Skin epidermis (tissue), 12 donors: ENCODE results near the gene ATP11A.
"Not testable (repeated sequence)": the region's sequence is repeated elsewhere in the genome, so short reads cannot be mapped to it uniquely, and the experiment has no call there.

ENCODE experiments used
- H3K27ac ChIP-seq, 21 experiments: fragments of 200-600 bp; sonication (generic) in 11 of 21; one replicate each; pipeline ENCODE4 v1.5.0; 2020; ENCODE audit warnings: mild to moderate bottlenecking in 3 of 21, inconsistent platforms in 2 of 21, moderate library complexity in 2 of 21
- H3K4me3 ChIP-seq, 7 experiments: fragments of 200-600 bp; sonication (generic) in 2 of 7; one replicate each; pipeline ENCODE4 v1.5.0; 2020; ENCODE audit warnings: inconsistent platforms in 2 of 7, mild to moderate bottlenecking in 2 of 7, moderate library complexity in 1 of 7

The ATP11A gene

DNA sequence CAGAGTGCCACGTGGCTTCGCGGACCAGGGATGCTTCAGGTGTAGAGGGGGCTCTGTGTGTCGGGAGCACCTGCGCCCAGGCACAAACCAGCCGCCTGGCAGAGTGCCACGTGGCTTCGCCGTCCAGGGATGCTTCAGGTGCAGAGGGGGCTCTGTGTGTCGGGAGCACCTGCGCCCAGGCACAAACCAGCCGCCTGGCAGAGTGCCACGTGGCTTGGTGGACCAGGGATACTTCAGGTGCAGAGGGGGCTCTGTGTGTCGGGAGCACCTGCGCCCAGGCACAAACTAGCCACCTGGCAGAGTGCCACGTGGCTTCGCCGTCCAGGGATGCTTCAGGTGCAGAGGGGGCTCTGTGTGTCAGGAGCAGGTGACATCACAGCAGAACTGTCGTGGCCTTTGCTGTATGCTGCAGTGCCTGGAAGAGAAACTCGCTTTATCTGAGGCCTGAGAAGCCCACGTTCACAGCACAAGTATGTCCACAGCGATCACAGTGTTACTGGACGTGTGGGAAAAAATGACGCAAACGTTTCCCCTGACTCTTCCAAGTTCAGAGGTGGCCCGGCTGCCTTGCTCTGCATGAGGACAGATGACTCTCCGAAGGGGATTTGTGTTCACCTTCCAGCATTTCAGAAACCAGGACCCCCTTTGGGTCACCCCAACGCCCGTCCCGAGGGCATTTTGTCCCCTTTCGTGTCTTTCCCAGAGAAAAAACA lies 151.6 kb downstream of the ATP11A start:
- H3K27ac ChIP-seq, H3K4me3 ChIP-seq: not testable (repeated sequence)

DNA sequence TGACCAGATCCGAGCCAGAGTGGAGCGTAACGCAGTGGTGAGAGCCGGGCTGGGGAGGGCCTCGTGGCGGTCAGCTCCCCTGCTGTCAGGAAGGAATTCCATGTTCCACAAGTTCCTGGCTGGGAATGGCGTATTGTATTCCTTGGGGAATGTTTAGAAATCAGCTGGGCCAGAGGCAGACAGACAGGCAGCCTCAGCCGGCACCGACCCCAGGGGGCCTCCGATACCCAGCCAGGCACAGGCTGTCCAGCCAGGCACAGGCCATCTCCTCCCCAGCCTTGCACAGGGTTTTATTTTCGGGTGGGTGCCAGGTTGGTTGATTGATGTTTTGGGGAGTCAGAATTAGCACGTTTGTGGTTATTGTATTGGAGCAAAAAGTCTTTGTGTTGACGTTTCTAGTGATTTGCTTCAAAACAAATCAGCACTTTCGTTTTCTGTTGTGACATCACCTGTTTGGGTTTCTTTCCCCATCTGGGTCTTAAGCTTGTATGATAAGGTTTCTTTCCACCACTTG lies 152.6 kb downstream of the ATP11A start:
- H3K4me3 ChIP-seq = no peak overlapping the region
- no peak overlapping the region for H3K27ac ChIP-seq

DNA sequence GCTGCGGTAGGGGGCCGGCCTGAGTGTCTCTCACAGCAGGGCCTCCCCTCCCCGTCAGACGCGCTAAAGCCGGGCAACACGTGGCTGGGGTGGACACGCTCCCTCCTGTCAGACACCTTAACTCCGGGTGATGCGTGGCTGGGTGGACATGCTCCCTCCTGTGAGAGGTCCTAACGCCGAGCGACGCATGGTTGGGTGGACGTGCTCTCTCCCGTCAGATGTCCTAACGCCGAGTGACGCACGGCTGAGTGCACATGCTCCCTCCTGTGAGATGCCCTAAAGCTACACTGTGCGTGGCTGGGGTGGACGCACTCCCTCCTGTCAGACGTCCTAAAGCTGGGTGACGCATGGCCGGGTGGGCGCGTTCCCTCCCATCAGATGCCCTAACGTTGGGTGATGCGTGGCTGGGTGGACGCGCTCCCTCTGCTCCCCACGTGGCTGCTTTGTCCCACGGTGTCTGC lies 153.1 kb downstream of the ATP11A start:
- H3K4me3 ChIP-seq = no peak overlapping the region
- no peak overlapping the region for H3K27ac ChIP-seq

DNA sequence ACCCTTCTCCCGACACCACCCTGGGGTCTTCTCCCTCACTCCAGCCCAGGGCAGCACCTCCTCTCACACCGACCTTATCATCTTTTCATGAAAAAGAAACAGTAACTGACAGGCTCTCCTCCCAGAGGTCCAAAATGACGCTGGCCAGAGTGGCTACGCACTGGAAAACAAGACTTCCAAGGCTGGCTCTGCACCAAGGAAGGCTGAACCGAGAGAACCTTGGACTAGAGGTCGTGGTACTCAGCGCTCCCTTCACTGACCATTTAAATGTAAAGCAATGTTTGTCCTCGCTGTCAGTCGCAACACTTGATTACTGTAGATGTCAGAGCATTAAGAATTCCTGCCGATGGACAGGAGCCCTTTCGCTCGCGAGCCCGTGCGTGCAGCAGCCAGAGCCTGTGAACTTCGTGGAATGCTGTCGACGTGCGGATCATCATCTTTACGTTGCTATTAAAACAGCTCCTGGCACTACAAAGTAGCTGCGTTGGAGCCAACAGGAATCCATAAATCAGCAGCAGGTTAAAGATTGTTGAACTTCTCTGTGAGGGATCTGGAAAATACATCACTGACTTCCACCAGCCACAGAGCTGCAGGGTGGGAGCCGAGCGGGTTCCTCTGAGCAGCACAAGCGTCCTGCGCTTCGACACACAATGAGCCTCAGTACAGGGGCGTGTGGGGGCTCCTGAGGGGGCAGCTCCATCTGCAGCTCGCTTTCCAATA lies 153.7 kb downstream of the ATP11A start:
- H3K4me3 ChIP-seq = no peak overlapping the region
- H3K27ac ChIP-seq = no peak overlapping the region

DNA sequence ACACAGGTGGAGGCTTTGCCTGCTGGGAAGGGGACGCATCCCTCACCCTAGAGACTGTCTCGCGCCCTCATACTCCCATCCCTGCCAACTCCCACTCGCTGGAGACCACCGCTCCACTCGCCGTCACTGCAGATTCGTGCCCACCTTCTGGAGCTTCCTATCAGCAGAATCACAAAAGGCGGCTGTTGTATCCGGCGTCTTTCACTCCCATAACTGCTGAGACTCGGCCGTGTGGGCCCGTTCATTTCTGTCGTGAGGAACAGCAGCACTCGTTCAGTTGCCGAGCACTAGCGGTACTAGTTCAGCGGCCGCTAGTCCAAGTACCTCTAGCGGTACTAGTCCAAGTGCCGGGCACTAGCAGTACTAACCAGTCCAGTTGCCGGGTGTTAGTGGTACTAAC lies 154.6 kb downstream of the ATP11A start:
- Histone ChIP-seq H3K4me3 (no peak overlapping the region), H3K27ac (no peak overlapping the region)

DNA sequence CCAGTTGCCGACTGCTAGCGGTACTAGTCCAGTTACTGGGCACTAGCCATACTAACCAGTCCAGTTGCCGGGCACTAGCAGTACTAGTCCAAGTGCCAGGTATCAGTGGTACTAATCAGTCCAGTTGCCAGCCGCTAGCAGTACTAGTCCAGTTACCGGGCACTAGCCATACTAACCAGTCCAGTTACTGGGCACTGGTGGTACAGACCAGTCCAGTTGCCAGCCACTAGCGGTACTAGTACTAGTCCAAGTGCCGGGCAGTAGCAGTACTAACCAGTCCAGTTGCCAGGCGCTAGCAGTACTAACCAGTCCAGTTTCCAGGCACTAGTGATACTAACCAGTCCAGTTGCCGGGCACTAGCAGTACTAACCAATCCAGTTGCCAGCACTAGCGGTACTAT lies 155.0 kb downstream of the ATP11A start:
- no peak overlapping the region for H3K4me3 ChIP-seq
- H3K27ac ChIP-seq = no peak overlapping the region

DNA sequence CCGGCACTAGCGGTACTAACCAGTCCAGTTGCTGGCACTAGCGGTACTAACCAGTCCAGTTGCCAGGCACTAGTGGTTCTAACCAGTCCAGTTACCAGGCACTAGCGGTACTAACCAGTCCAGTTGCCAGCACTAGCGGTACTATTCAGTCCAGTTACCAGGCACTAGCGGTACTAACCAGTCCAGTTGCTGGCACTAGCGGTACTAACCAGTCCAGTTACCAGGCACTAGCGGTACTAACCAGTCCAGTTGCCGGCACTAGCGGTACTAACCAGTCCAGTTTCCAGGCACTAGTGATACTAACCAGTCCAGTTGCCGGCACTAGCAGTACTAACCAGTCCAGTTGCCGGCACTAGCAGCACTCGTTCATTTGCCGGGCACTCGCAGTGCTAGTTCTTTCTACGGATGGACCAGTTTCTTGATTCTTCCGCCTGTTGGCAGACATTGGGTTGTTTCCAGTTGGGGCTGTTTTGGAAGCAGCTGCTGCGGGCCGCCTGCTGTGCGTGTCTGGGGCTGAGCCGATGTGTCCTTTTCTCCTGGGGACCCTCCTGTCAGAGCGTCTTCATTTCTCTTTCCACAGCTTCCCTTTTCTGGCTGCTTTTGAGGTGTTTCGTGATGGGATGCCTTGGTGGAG lies 155.8 kb downstream of the ATP11A start:
- no peak overlapping the region for H3K27ac ChIP-seq
- H3K4me3 ChIP-seq = no peak overlapping the region

DNA sequence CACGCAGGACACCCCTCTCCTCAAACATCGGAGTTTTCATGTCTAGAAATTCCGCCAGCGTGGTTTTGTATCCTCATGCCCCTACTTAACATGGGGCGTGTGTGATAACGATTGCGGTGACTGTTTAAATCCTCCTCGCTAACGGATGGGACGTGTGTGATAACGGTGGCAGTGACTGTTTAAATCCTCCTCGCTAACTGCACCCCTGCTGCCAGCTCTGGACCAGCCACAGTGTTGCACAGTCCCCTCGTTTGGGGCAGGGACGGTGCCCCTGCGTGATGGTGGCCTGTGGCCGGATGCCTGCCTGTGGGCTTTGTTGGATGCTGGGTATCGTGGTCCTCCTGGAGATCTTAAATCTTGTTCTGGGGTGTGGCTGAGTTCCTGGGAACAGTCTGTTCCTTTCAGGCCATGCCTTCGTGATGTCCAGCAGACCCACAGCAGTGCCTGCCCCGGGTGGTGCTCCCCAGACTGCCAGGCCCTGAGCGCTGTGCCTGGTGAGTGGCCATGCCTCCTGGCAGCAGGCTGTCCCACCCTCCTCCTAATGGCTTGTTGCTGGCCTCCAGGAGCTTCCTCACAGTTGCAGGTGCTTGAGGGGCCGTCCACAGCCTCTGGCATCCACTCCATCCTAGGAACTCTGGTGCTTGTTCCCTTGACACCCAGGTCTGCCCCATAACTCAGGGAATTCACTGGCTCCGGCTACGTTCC lies 156.7 kb downstream of the ATP11A start:
- Histone ChIP-seq H3K4me3 (no peak overlapping the region), H3K27ac (no peak overlapping the region)

DNA sequence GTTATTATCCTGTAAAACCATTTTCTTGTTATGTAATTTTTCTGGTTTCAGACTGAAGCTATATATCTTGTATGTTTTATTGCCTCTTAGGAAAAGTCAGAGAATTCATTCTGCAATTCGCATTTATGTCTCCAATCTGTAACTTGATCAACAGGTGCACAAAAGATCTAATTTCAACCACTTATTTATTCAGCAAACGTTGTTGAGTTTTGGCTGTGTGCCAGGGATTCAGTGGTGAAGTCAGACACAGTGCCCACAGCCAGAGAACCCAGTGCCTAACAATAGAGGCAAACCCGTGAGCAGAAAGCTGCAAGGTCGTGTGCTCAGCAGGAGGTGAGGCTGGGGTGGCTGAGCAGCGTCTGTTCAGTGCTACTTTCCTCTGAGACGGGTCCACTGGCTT lies 159.7 kb downstream of the ATP11A start:
- Histone ChIP-seq H3K4me3 (no peak overlapping the region), H3K27ac (no peak overlapping the region)

DNA sequence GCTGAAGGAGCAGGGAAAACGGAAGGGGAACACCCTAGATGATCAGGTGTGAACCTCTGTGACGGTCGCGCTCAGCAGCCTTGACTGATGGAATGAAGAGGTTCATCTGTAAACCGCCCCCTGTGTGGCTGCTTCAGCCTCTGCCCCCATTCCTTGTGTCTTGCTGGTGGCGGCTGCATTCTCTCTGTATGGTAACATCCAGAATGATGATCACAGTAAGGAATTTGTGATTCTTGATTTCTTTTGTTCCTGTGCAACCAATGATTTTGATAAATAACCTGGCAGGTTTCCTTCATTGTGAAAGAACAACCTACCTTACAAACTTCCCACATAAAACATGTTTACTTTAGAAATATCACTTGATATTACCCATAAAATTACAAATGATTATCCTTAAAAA lies 160.4 kb downstream of the ATP11A start:
- no peak overlapping the region for H3K27ac ChIP-seq
- H3K4me3 ChIP-seq = no peak overlapping the region

DNA sequence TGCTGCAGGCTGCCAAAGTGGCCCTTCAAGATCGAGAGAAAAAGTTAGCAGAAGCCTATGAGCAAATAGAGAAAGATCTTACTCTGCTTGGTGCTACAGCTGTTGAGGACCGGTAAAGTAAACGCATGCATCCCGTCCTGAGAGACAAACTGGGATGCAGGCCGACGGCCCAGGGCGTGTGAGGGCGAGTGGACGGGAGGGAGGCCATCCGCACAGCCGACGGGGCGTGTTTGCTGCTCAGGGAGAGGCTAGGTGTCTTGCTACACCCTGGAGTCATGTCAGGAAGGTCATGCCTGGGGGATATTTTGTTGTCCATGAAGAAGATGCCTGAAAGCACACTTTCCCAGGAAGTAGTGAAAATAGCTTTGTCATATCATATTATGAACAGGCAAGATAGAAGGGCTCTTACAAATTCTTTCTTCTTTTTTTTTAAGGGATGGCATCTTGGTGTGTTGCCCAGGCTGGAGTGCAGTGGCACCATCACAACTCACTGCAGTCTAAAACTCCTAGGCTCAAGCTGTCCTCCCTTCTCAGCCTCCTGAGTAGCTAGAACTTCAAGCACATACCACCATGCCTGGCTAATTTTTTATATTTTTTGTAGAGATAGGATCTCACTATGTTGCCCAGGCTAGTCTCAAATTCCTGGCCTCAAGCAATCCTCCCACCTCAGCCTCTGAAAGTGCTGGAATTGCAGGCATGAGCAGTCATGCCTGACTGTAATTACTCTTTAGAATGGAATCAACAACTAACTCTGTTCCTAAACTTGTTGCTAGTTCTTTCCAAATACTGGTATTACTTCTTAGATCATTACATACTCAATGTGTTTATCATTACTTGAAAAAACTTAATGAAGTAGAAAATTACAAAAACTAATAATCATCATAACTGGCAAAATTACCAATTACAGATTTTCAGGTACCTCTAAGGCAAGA lies 161.5 kb downstream of the ATP11A start:
- no peak overlapping the region for H3K4me3 ChIP-seq
- H3K27ac ChIP-seq = no peak overlapping the region

DNA sequence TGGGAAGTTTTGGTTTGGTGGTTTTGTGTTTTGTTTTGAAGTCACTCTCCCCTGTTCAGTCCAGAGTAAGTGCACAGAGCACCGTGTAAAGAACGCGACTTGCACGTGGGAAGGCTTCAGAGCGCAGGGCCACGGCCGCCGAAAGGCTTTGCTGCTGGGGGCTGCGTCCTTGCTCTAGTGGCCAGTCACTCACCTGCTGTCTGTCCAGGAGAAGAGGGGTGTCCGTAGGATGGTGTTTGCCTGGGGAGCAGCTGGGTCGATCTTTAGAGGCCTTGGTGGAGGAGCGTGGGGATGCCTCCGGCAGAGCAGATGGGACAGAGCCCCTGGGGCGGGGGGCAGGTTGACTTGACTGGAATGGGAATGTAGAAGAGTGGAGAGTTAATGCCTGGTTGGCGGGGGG lies 162.6 kb downstream of the ATP11A start:
- H3K4me3 ChIP-seq = no peak overlapping the region
- H3K27ac ChIP-seq = no peak overlapping the region

DNA sequence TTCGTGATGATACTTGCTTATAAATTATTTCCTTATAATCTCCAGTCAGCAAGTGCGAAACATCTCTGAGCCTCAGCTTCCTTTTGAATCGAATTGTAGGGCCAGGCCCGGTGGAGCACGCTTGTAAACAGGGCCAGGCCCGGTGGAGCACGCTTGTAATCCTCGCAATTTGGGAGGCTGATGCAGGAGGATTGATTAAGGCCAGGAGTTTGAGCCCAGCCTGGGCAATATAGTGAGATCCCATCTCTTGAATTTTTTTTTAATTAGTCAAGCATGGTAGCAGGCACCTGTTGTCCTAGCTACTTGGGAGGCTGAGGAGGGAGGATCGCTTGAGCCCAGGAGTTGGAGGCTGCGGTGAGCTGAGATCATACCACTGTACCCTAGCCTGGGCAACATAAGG lies 163.0 kb downstream of the ATP11A start:
- Histone ChIP-seq H3K27ac (no peak overlapping the region), H3K4me3 (no peak overlapping the region)

DNA sequence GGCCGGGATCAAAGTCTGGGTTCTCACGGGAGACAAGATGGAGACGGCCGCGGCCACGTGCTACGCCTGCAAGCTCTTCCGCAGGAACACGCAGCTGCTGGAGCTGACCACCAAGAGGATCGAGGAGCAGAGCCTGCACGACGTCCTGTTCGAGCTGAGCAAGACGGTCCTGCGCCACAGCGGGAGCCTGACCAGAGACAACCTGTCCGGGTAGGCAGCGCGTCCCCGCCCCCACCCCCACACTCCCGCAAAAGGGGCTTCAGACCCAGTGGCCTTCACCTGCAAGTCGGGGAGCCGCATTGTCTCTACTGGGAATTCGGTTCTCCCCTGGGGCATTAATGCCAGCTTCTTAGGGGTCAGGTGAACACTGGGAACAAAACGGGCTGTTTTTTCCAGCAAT lies 164.5 kb downstream of the ATP11A start:
- Histone ChIP-seq H3K27ac (no peak overlapping the region), H3K4me3 (no peak overlapping the region)

DNA sequence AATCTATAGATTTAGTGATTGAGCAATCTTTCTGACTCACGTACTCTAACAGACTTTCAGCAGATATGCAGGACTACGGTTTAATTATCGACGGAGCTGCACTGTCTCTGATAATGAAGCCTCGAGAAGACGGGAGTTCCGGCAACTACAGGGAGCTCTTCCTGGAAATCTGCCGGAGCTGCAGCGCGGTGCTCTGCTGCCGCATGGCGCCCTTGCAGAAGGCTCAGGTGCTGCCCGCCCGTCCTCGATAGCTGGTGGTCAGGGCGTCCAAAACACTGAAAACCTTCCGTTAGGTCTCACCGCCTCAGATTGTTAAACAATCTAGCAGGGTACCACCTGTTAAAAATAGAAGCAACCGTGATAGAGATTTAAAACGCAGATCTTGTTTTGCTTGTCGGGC lies 166.0 kb downstream of the ATP11A start:
- Histone ChIP-seq H3K27ac (no peak overlapping the region), H3K4me3 (no peak overlapping the region)

DNA sequence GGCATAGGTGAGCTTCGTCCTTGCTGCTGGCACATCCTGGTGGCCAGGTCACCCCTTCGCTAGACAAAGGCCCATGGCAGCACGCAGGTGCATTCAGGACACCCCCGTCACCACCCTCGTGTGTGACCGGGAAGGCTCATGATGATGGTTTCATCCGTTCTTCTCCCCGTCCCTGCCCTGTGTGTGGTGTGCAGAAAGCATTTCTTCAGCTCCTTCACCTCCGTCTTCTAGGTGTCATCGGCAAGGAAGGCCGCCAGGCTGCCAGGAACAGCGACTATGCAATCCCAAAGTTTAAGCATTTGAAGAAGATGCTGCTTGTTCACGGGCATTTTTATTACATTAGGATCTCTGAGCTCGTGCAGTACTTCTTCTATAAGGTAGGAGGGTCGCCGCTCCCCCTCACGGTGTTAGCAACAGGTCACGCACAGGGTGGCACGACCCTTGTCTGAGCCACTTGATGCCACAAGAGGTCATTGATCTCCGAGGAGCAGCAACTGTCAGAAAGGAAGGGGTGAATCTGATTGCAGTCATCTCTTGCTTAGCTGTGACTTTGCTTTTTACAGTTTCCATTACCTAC lies 168.2 kb downstream of the ATP11A start:
- no peak overlapping the region for H3K27ac ChIP-seq

DNA sequence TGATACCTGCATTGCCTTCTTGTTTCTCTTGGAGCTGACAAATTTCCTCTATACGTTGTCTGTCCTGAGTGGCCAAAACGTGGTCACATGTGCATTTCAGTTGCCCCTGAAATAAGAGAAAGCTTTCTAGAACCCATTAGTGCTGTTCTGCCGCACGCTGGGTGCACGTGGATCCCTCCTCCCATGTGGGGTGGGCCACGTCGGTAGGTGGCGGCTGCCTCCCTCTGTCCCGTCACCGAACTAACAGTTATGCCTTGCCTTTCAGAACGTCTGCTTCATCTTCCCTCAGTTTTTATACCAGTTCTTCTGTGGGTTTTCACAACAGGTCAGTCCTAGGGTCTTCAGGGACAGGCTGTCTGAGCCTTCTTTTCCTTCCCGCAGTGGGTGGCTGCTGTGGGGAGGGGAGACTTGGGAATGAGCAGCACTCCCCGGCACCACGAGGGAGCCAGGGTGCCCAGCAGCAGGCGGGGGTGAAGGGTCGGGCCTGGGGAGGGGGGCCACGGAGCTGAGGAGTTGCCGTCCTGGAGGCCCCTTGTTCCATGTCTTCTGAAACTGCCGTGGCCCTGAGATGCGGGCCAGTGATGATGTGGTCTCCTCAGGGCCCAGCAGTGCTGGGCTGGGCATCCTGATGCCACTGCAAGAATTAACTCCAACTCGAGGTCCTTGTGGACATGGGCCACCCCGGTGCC lies 169.4 kb downstream of the ATP11A start:
- H3K27ac ChIP-seq = no peak overlapping the region

More for the DNA sequence above, 168.2 kb downstream of the ATP11A start:
- no peak overlapping the region for H3K4me3 ChIP-seq

DNA sequence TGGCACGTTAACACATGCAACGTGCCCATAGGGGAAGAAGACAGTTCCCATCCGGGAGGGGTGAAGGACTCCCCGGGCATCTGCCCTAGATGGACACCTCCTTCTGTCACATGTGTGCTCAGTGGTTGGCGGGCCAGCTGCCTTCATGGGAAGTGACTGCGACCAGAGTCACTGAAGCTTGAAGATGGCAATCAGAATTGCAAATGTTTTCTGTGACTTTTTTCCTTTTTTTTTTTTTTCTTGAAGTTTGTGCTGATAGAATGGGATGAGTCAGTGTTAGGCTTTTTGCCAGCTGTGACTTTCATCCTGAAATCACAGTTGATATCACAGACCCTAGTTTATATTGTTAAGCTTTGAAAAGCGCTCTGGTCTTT lies 170.0 kb downstream of the ATP11A start:
- Histone ChIP-seq H3K4me3 (no peak overlapping the region), H3K27ac (no peak overlapping the region)

More for the DNA sequence above, 169.4 kb downstream of the ATP11A start:
- H3K4me3 ChIP-seq = no peak overlapping the region
